Measurements from ENCODE around the gene SLC30A5.

GRCh38 chr5:69167929-69168328 lies 74.1 kb downstream of the SLC30A5 start:
- TF ChIP-seq REST (IDR thresholded peaks at IDR 0.05; ENCODE audit: insufficient read depth in 1 of 2, low read depth in 2 of 2, low read length in 2 of 2), result no peak
- no peak for TF ChIP-seq TAF1 (IDR thresholded peaks at IDR 0.05; ENCODE audit: borderline replicate concordance, insufficient read depth, low read length)
